Chondrocyte (in vitro differentiated cells): ENCODE results near the gene NOP9. TPM values are rescaled to one million over a fixed set of nuclear protein-coding genes. Genes with fewer than 3 reads are reported as not detected.
A peak's percentile ranks its signal among the peaks of the same experiment; 100 is the strongest.

Experiments used
- DNase-seq: peaks from one replicate; pipeline ENCODE4 v3.0.0; 2021; ENCODE audit warnings: mixed read lengths, low spot score
- H3K27ac Mint-ChIP-seq: one replicate; pipeline ENCODE4 v1.8.0; 2021; ENCODE audit warnings: mild to moderate bottlenecking, moderate library complexity, mixed read lengths; ENCODE audit not compliant: unreplicated experiment
- H3K27me3 Mint-ChIP-seq: 2 replicates; pipeline ENCODE4 v1.8.0; 2021; ENCODE audit warnings: low read depth, mixed read lengths
- H3K36me3 Mint-ChIP-seq: 2 replicates; pipeline ENCODE4 v1.8.0; 2021; ENCODE audit warnings: low read depth, mixed read lengths
- H3K4me1 Mint-ChIP-seq: 2 replicates; pipeline ENCODE4 v1.8.0; 2021; ENCODE audit warnings: low read depth, mild to moderate bottlenecking, mixed read lengths
- H3K4me3 Mint-ChIP-seq: one replicate; pipeline ENCODE4 v1.8.0; 2021; ENCODE audit warnings: mild to moderate bottlenecking, moderate library complexity, mixed read lengths; ENCODE audit not compliant: unreplicated experiment
- H3K9me3 Mint-ChIP-seq: 2 replicates; pipeline ENCODE4 v1.8.0; 2021; ENCODE audit warnings: low read depth, mixed read lengths
- total RNA-seq: library from RNA; stranded (reverse); gene quantifications from 3 replicates; pipeline ENCODE4 v1.2.1, GENCODE V29; 2021
- TF ChIP-seq, protein P1 (sequence below): fragments of 200-600 bp; sonication (generic); IDR thresholded peaks from 2 replicates; pipeline ENCODE4 v1.5.0; 2021; ENCODE audit warnings: antibody characterized with exemption, mild to moderate bottlenecking, moderate library complexity

NOP9 gene
- total RNA-seq, 1 donor from 2014 or later = 19.4 TPM

DNA sequence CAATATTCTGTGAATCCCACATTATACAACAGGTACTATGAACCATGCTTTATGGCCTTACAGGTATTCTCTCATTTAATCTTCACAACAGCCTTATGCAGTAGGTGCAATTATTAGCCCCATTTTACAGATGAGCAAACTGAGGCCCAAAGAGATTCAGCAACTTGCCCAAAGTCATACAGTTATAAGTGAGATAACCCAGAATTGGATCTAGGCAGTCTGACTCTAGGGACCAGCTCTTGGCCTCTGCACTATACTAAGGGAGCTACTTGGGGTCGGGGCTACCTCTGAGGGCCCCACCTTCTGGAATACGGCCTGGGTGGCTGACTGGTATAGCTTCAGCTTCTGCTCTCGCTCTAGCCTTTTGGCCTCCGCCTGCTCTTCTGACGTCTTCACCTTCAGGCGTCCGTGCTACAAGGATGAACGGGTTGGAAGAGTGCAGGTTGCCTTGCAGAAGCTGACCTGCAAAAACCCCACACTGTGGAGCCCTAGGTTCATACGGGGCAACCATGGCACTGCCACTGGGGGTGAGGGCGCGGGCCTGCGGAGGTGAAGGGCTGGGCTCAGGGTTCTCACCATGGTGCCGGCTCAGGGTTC lies 29.0 kb upstream of the NOP9 start:
- TF ChIP-seq, protein P1, sequence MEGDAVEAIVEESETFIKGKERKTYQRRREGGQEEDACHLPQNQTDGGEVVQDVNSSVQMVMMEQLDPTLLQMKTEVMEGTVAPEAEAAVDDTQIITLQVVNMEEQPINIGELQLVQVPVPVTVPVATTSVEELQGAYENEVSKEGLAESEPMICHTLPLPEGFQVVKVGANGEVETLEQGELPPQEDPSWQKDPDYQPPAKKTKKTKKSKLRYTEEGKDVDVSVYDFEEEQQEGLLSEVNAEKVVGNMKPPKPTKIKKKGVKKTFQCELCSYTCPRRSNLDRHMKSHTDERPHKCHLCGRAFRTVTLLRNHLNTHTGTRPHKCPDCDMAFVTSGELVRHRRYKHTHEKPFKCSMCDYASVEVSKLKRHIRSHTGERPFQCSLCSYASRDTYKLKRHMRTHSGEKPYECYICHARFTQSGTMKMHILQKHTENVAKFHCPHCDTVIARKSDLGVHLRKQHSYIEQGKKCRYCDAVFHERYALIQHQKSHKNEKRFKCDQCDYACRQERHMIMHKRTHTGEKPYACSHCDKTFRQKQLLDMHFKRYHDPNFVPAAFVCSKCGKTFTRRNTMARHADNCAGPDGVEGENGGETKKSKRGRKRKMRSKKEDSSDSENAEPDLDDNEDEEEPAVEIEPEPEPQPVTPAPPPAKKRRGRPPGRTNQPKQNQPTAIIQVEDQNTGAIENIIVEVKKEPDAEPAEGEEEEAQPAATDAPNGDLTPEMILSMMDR = no peak
- no peaks in the 10 kb centered on the region for H3K9me3 Mint-ChIP-seq
- H3K27ac Mint-ChIP-seq = peak overlapping the region; percentile 90
- peaks cover 14% of the 10 kb centered on the region for H3K36me3 Mint-ChIP-seq
- H3K4me3 Mint-ChIP-seq = peak overlapping the region; percentile 92
- peaks cover 16% of the 10 kb centered on the region for H3K4me1 Mint-ChIP-seq
- DNase-seq = no peak
- no peaks in the 10 kb centered on the region for H3K27me3 Mint-ChIP-seq

GRCh38 chr14:24271134-24271833 lies 28.4 kb upstream of the NOP9 start, which contains the start of gene RABGGTA:
Gene RABGGTA, minus strand, starts transcription at chr14:24271597. Its CDS starts 482 bp downstream, at chr14:24271115.
- H3K27me3 Mint-ChIP-seq = no peaks in the 10 kb centered on the region
- peak within 1 kb of the TSS; percentile 90 for H3K27ac Mint-ChIP-seq
- peaks cover 16% of the 10 kb centered on the region for H3K4me1 Mint-ChIP-seq
- TF ChIP-seq, protein P1 = peak; percentile 86
- no peaks in the 10 kb centered on the region for H3K9me3 Mint-ChIP-seq
- peaks cover 12% of the 10 kb centered on the region for H3K36me3 Mint-ChIP-seq
- peak; percentile 92 for DNase-seq
- peak within 1 kb of the TSS; percentile 92 for H3K4me3 Mint-ChIP-seq

DNA sequence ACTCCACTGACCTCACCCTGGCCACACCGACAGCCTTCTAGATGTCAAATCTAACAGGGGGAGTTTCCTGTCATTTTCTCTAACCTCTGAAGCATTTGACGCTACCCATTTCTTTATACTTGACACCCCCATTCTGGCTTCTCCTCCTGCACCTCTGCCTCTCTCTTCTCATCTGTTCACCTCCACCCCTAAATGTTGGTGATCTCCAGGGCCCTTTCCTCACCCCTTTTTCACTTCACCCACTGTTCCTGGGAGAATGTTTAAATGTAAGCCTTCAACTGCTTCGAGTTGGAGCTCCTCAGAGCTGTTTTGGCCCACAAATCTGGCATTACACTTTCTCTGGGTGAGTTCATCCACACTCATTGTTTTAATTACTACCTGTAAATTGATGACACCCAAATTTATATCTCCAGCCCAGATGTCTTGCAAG lies 27.8 kb upstream of the NOP9 start:
- H3K27ac Mint-ChIP-seq = peak overlapping the region; percentile 73
- peak overlapping the region; percentile 92 for H3K4me3 Mint-ChIP-seq
- TF ChIP-seq, protein P1 = no peak
- no peaks in the 10 kb centered on the region for H3K27me3 Mint-ChIP-seq
- no peaks in the 10 kb centered on the region for H3K9me3 Mint-ChIP-seq
- H3K4me1 Mint-ChIP-seq = peaks cover 16% of the 10 kb centered on the region
- H3K36me3 Mint-ChIP-seq = peaks cover 8% of the 10 kb centered on the region
- DNase-seq = no peak

- Mint-ChIP-seq H3K27me3 (no peaks in the 10 kb centered on the region), H3K27ac (no peak overlapping the region), H3K4me1 (peaks cover 16% of the 10 kb centered on the region), H3K9me3 (no peaks in the 10 kb centered on the region), H3K36me3 (peaks cover 2% of the 10 kb centered on the region), H3K4me3 (peak overlapping the region; percentile 31)
- TF ChIP-seq, protein P1 = no peak
- no peak for DNase-seq
Measured at GRCh38 chr14:24272467-24272866, 27.2 kb upstream of the NOP9 start.

- Mint-ChIP-seq H3K4me1 (peaks cover 16% of the 10 kb centered on the region), H3K27ac (no peak overlapping the region), H3K27me3 (no peaks in the 10 kb centered on the region), H3K9me3 (no peaks in the 10 kb centered on the region), H3K4me3 (no peak overlapping the region), H3K36me3 (no peaks in the 10 kb centered on the region)
- TF ChIP-seq, protein P1 = no peak
- no peak for DNase-seq
Measured at GRCh38 chr14:24273422-24273998, 26.1 kb upstream of the NOP9 start.
